Loucy (cell line): ENCODE measurements around the gene ITPK1.

Experiments
- H2AFZ ChIP-seq: fragments of 200-600 bp; sonication (generic); 2 replicates; pipeline ENCODE4 v1.6.0; 2016; ENCODE audit warnings: antibody characterized with exemption, mild to moderate bottlenecking, low read length, moderate library complexity
- H3F3A ChIP-seq: fragments of 200-600 bp; 2 replicates; pipeline ENCODE4 v1.6.0; 2016; ENCODE audit warnings: antibody characterized with exemption, low read depth, mild to moderate bottlenecking
- H3K27me3 ChIP-seq: fragments of 200-600 bp; sonication (generic); 2 replicates; pipeline ENCODE4 v1.6.1; 2014; ENCODE audit warnings: low read length, mild to moderate bottlenecking; ENCODE audit not compliant: insufficient read depth, poor library complexity, severe bottlenecking
- H3K36me3 ChIP-seq: fragments of 200-600 bp; sonication (generic); 2 replicates; pipeline ENCODE4 v1.6.1; 2016; ENCODE audit warnings: low read length; ENCODE audit not compliant: insufficient read depth
- H3K4me1 ChIP-seq: fragments of 200-600 bp; sonication (generic); 2 replicates; pipeline ENCODE4 v1.5.1; 2014; ENCODE audit warnings: low read length, mild to moderate bottlenecking; ENCODE audit not compliant: insufficient read depth, poor library complexity, severe bottlenecking
- H3K4me2 ChIP-seq: fragments of 200-600 bp; sonication (generic); 2 replicates; pipeline ENCODE4 v1.6.0; 2014; ENCODE audit warnings: antibody characterized with exemption, low read length, low read depth, mild to moderate bottlenecking; ENCODE audit not compliant: poor library complexity, severe bottlenecking
- H3K4me3 ChIP-seq: fragments of 200-600 bp; sonication (generic); 2 replicates; pipeline ENCODE4 v1.5.1; 2014; ENCODE audit warnings: low read length, mild to moderate bottlenecking, mixed read lengths; ENCODE audit not compliant: poor library complexity, severe bottlenecking
- H3K79me2 ChIP-seq: fragments of 200-600 bp; sonication (generic); 2 replicates; pipeline ENCODE4 v1.6.1; 2014; ENCODE audit warnings: low read length; ENCODE audit not compliant: insufficient read depth
- H3K9ac ChIP-seq: fragments of 200-600 bp; sonication (generic); 2 replicates; pipeline ENCODE4 v1.6.0; 2014; ENCODE audit warnings: mild to moderate bottlenecking, low read depth, low read length, moderate library complexity; ENCODE audit not compliant: poor library complexity, severe bottlenecking
- H3K9me2 ChIP-seq: fragments of 200-600 bp; sonication (generic); replicated peaks from 2 replicates; pipeline ENCODE4 v1.6.1; 2016; ENCODE audit warnings: low read depth, low read length, mixed read lengths
- H3K9me3 ChIP-seq: fragments of 200-600 bp; sonication (generic); 2 replicates; pipeline ENCODE4 v1.6.1; 2014; ENCODE audit warnings: mild to moderate bottlenecking, antibody characterized with exemption, low read length, low read depth; ENCODE audit not compliant: insufficient read depth
- H4K20me1 ChIP-seq: fragments of 200-600 bp; sonication (generic); 2 replicates; pipeline ENCODE4 v1.6.0; 2014; ENCODE audit warnings: antibody characterized with exemption, low read length, mild to moderate bottlenecking; ENCODE audit not compliant: insufficient read depth, poor library complexity, severe bottlenecking
- CTCF ChIP-seq: fragments of 200-600 bp; sonication (generic); conservative IDR thresholded peaks from 2 replicates; pipeline ENCODE4 v1.5.1; 2014; ENCODE audit warnings: mild to moderate bottlenecking, antibody characterized with exemption, low read length
- EZH2phosphoT487 ChIP-seq: fragments of 200-600 bp; IDR thresholded peaks from 2 replicates; pipeline ENCODE4 v1.6.1; 2018; ENCODE audit warnings: antibody characterized with exemption, mild to moderate bottlenecking, moderate library complexity, borderline replicate concordance

ITPK1 gene

DNA sequence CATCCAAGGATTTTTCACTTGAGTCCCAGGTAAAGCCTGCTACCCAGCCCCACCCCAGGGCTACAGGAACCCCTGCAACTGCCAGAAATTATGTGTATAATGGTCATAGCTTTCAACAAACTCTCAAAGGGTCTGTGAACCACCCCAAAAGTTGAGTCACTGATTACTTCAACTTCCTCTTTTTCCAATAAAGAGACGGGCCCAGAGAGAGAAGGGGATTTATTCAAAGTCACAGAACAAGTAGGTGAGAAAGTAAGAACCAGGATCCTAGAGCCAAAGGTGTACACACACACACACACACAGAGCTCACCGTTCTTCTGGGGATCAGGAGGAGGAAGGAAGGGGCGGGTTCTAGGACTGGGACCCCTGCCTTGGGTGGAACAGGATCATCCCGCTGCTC lies 4.8 kb upstream of the ITPK1 start:
- Histone ChIP-seq H3F3A (no peaks in the 10 kb centered on the region), H3K36me3 (no peaks in the 10 kb centered on the region), H4K20me1 (no peaks in the 10 kb centered on the region), H3K27me3 (no peaks in the 10 kb centered on the region), H3K9me2 (no peaks in the 10 kb centered on the region), H3K9me3 (no peaks in the 10 kb centered on the region), H3K4me3 (no peak overlapping the region), H3K4me1 (peaks cover 6% of the 10 kb centered on the region), H2AFZ (no peak overlapping the region), H3K4me2 (no peak overlapping the region), H3K9ac (no peak overlapping the region), H3K79me2 (no peaks in the 10 kb centered on the region)
- TF ChIP-seq EZH2phosphoT487 = no peak
- no peak for TF ChIP-seq CTCF

GRCh38 chr14:93116676-93117200 lies 1.0 kb upstream of the ITPK1 start:
- H3K4me1 ChIP-seq = peaks cover 24% of the 10 kb centered on the region
- H3K9me3 ChIP-seq = no peaks in the 10 kb centered on the region
- peak overlapping the region; percentile 91 for H2AFZ ChIP-seq
- H3K79me2 ChIP-seq = peaks cover 27% of the 10 kb centered on the region
- H3K4me3 ChIP-seq = peak overlapping the region; percentile 96
- TF ChIP-seq EZH2phosphoT487 (no peak), CTCF (no peak)
- no peaks in the 10 kb centered on the region for H3F3A ChIP-seq
- no peaks in the 10 kb centered on the region for H3K36me3 ChIP-seq
- no peaks in the 10 kb centered on the region for H3K9me2 ChIP-seq
- peak overlapping the region; percentile 82 for H3K9ac ChIP-seq
- peaks cover 13% of the 10 kb centered on the region for H4K20me1 ChIP-seq
- H3K27me3 ChIP-seq = no peaks in the 10 kb centered on the region
- H3K4me2 ChIP-seq = peak overlapping the region; percentile 86

DNA sequence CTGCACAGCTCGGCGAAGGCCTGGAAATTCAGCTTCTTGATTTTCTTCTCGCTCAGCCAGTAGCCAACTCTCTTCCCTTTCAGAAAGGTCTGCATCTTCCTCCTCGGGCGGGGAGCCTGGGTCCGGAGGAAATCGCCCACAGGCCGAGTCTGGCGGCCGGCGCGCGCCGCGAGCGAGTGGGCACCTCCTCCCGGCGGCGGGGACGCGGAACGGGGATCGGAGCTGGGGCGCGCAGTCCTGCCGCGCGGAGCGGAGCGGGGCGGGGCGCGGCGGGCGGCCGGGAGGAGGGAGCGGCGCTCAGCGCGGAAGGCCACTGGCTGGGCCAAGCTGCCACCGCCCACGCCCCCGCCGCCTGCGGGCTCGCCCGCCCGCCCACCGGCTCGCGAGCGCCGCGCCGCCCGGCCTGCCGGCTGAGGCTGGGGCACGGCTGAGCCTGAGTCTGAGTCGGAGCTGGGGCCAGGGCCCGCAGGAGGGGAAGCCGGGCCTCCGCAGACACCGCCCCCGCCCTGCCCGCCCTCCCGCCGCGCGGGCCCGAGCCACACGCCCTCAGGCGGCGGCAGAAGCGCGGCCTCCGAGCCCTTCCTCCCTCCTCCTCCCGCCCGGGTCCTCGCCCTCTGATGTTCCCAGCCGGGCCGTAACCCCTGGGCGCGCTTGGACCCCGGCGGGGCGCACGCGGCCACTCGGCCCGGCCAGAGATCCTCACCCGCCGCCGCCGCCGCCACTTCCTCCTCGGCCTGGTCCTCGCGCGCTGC lies 480 bp downstream of the ITPK1 start:
- Histone ChIP-seq H3K4me1 (peaks cover 36% of the 10 kb centered on the region), H2AFZ (peak overlapping the region; percentile 91), H3K9ac (peak overlapping the region; percentile 85), H3F3A (no peaks in the 10 kb centered on the region), H3K9me2 (no peaks in the 10 kb centered on the region), H3K4me2 (peak overlapping the region; percentile 74), H3K36me3 (no peaks in the 10 kb centered on the region), H3K4me3 (peak overlapping the region; percentile 96), H3K79me2 (peaks cover 42% of the 10 kb centered on the region), H3K9me3 (no peaks in the 10 kb centered on the region), H4K20me1 (peaks cover 18% of the 10 kb centered on the region), H3K27me3 (no peaks in the 10 kb centered on the region)
- TF ChIP-seq CTCF = no peak
- TF ChIP-seq EZH2phosphoT487 = no peak
